ENCODE results near the gene ZFR2.

DNA sequence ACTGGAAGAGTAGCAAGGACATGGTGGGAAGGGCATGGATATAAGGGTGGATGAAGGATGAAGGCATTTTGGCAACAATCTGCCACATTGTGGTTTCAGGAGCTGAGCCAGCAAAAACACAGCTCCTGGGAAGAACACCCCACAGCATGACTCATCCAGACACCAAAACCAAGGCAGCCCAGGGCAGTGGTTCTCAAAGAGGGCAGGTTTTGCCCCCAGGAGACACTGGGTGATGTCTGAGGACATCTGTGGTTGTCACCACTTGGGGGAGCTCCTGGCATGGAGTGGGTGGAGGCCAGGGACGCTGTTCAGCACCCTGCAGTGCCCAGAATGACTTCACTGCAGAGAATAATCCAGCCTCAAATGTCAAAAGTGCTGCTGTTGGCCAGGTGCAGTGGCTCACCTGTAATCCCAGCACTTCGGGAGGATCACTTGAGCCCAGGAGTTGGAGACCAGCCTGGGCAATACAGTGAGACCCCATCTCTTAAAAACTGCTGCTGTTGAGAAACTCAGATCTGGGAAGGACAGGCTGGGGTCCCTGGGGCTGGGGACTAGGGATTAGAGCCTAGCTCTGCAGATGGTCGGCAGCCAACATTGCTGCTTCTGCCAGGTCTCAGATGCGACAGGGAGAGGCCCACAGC lies 16.1 kb downstream of the ZFR2 start:
- TF ChIP-seq, protein P1, sequence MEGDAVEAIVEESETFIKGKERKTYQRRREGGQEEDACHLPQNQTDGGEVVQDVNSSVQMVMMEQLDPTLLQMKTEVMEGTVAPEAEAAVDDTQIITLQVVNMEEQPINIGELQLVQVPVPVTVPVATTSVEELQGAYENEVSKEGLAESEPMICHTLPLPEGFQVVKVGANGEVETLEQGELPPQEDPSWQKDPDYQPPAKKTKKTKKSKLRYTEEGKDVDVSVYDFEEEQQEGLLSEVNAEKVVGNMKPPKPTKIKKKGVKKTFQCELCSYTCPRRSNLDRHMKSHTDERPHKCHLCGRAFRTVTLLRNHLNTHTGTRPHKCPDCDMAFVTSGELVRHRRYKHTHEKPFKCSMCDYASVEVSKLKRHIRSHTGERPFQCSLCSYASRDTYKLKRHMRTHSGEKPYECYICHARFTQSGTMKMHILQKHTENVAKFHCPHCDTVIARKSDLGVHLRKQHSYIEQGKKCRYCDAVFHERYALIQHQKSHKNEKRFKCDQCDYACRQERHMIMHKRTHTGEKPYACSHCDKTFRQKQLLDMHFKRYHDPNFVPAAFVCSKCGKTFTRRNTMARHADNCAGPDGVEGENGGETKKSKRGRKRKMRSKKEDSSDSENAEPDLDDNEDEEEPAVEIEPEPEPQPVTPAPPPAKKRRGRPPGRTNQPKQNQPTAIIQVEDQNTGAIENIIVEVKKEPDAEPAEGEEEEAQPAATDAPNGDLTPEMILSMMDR (IDR thresholded peaks at IDR 0.05; ENCODE audit: borderline replicate concordance, extremely low read depth, low read length, poor library complexity, severe bottlenecking), result peak; percentile 43
- TF ChIP-seq EZH2 (IDR thresholded peaks at IDR 0.05; ENCODE audit: borderline replicate concordance, low read depth, low read length, severe bottlenecking), result no peak

Measured in DND-41 (cell line).